Measurements from ENCODE around the gene AGBL1.

The AGBL1 gene

DNA sequence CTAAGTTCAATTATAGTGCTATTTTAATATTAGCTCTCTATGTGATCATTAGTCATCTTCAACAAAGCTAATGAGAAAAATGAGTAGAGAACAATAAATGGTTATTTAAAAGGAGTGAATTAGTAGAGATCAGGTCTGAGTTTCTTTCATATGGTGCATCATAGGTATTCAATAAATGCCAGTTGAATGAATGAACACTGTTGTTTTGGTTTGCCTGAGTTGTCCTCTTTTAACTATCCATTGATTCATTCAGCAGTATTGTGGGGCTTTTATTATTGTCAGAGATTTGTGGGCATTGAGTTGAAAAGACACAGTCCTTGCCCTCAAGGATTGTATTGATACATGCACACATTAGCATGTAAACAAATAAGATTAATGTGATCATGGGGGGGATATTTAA is 88.2 kb downstream of the AGBL1 start:
- TF ChIP-seq POLR2A (IDR thresholded peaks at IDR 0.05; ENCODE audit: low read depth, low read length) (no peak), TAF1 (IDR thresholded peaks at IDR 0.05; ENCODE audit: borderline replicate concordance, low read depth, low read length) (no peak)
- no peak for DNase-seq (ENCODE audit: insufficient read length)
- FAIRE-seq, result no peak

DNA sequence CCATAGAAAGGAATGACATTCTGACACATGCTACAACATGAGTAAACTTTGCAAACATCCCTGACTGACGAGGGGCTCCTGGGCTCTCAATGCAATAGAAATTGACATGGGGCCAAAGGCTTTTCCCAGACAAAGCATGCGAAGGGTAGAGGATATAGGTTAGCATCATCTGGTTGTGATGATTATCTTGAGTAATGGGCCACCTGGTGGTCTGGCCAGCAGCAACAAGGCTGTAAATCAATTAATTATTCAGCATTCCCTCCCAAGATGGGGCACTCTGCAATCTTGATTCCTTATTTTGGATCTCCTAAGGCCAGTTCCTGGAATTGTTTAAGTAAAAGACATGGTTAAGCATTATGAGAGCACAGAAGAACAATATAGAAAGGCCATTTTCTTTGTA is 99.2 kb downstream of the AGBL1 start:
- no peak for FAIRE-seq
- TF ChIP-seq POLR2AphosphoS5 (IDR thresholded peaks at IDR 0.05; ENCODE audit: low read depth, low read length) (no peak), TAF1 (IDR thresholded peaks at IDR 0.05; ENCODE audit: borderline replicate concordance, low read depth, low read length) (no peak), POLR2A (IDR thresholded peaks at IDR 0.05; ENCODE audit: low read depth, low read length) (no peak)
- no peak for DNase-seq (ENCODE audit: insufficient read length)

GRCh38 chr15:86183596-86184491 is 104.2 kb downstream of the AGBL1 start:
- FAIRE-seq, result no peak
- no peak for DNase-seq (ENCODE audit: insufficient read length)
- TF ChIP-seq POLR2A (IDR thresholded peaks at IDR 0.05; ENCODE audit: low read depth, low read length), result no peak
- TF ChIP-seq TAF1 (IDR thresholded peaks at IDR 0.05; ENCODE audit: borderline replicate concordance, low read depth, low read length), result no peak
- no peak for TF ChIP-seq POLR2AphosphoS5 (IDR thresholded peaks at IDR 0.05; ENCODE audit: low read depth, low read length)

DNA sequence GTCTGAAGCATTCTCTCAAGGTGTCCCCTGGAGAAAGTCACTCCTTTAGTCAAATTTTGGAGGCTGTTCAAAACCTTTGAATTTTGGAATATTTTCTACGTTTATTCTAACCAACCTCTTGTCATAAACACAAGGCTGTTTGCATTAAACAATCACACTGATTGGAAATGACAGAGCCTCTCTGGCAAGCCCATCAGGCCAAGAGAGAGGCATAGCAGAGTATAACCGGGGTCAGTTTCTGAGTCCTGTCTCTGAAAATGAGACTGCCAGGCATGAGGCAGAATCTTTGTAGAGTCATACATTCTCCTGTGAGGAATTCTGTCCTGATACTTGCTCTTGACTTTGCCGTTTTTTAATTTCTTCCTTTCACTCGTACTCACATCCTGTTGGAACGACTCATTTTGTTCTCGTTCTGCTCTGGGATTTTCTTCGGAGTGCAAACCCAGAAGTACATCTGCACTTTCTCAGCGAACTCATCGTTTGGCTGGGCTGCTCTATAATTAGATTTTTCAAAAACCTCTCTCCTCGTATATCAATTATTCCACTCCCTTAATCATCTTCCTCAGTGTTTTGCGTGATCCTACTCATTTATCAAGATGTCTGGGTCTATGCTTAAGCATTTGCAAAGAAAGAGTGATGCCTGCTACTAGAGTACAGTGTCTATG is 114.2 kb downstream of the AGBL1 start:
- FAIRE-seq (no peak), DNase-seq (ENCODE audit: insufficient read length) (no peak)
- TF ChIP-seq TAF1 (IDR thresholded peaks at IDR 0.05; ENCODE audit: borderline replicate concordance, low read depth, low read length), result no peak

GRCh38 chr15:86197770-86198169 is 118.1 kb downstream of the AGBL1 start:
- FAIRE-seq, result no peak
- TF ChIP-seq TAF1 (IDR thresholded peaks at IDR 0.05; ENCODE audit: borderline replicate concordance, low read depth, low read length) (no peak), POLR2AphosphoS5 (IDR thresholded peaks at IDR 0.05; ENCODE audit: low read depth, low read length) (no peak), POLR2A (IDR thresholded peaks at IDR 0.05; ENCODE audit: low read depth, low read length) (no peak)
- no peak for DNase-seq (ENCODE audit: insufficient read length)

- TF ChIP-seq TAF1 (IDR thresholded peaks at IDR 0.05; ENCODE audit: borderline replicate concordance, low read depth, low read length) (no peak), POLR2A (IDR thresholded peaks at IDR 0.05; ENCODE audit: low read depth, low read length) (no peak), POLR2AphosphoS5 (IDR thresholded peaks at IDR 0.05; ENCODE audit: low read depth, low read length) (no peak)
- DNase-seq (ENCODE audit: insufficient read length) (no peak), FAIRE-seq (no peak)
Observed at GRCh38 chr15:86199467-86200145, 119.9 kb downstream of the AGBL1 start.

DNA sequence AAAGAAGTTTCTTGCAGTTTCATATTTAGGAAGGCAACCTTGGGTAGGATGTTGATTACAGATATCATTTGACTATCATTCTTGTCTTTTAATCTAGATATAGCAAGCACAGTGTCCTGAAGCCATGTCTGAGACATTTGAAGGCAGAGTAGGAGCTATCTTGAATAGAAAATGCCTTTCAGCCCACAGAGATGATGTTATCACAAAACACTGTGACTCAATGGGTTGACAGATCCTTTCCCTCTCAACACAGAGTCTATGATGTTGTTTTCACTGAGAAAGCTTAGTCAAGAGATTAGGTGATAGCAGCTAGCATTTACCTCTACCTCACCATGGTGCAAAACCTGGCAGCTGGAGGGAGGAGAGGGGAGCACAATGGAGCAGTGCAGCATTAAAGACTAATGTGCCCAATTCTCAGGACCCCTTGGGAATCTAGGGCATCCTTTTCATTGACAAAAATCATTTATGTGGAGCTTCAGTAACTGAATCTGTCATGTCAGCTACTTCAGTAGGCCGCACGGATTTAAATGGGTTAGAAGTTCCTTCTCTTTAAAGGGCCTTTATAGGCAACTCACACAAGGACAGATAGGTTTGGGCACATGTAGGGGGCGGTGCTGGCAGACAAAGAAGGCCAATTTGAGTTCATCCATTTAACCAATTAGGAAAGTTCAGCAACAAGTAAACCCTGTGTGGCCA is 121.8 kb downstream of the AGBL1 start:
- DNase-seq (ENCODE audit: insufficient read length), result no peak
- no peak for TF ChIP-seq POLR2A (IDR thresholded peaks at IDR 0.05; ENCODE audit: low read depth, low read length)
- TF ChIP-seq POLR2AphosphoS5 (IDR thresholded peaks at IDR 0.05; ENCODE audit: low read depth, low read length), result no peak
- no peak for TF ChIP-seq TAF1 (IDR thresholded peaks at IDR 0.05; ENCODE audit: borderline replicate concordance, low read depth, low read length)
- FAIRE-seq, result no peak

DNA sequence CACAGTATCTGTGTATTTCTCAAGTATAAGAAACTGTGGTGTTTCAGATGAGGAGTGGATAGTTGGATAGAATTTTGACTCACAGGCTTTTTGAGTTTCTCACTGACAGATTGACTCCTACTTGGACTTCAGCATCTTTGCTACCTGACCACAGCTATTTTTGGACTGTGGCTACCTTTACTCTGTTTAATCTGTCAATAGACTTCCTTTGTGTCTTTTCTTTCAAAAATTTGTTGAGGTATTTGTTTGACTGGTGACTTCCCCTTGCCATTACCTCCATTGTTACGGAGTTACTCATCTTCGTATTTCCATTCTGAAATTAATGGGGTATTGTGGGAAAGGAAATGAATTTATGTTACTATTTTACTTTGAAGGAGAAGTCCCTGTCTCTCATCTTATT is 123.8 kb downstream of the AGBL1 start:
- DNase-seq (ENCODE audit: insufficient read length) (no peak), FAIRE-seq (no peak)
- TF ChIP-seq TAF1 (IDR thresholded peaks at IDR 0.05; ENCODE audit: borderline replicate concordance, low read depth, low read length) (no peak), POLR2AphosphoS5 (IDR thresholded peaks at IDR 0.05; ENCODE audit: low read depth, low read length) (no peak), POLR2A (IDR thresholded peaks at IDR 0.05; ENCODE audit: low read depth, low read length) (no peak)

GRCh38 chr15:86205096-86205495 is 125.4 kb downstream of the AGBL1 start:
- TF ChIP-seq TAF1 (IDR thresholded peaks at IDR 0.05; ENCODE audit: borderline replicate concordance, low read depth, low read length) (no peak), POLR2AphosphoS5 (IDR thresholded peaks at IDR 0.05; ENCODE audit: low read depth, low read length) (no peak), POLR2A (IDR thresholded peaks at IDR 0.05; ENCODE audit: low read depth, low read length) (no peak)
- no peak for FAIRE-seq
- DNase-seq (ENCODE audit: insufficient read length), result no peak

DNA sequence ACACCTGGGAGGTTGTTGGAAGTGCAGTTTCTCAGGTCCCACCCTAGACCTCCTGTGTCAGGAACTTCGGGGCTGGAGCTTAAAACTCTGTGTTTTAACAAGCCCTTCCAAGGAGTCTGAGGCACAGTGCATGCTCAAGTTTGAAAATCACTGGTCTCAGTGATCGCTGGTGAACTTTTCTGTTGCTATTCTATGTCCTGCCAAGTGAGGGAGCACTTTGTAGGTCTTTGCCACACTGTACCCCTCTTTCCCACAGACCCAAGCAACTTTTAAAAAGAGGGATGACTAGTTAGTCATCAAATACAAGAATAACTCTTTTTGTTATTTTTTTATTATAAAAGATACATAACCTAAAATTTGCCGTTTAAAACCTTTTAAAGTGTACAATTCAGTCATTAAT is 133.7 kb downstream of the AGBL1 start:
- no peak for DNase-seq (ENCODE audit: insufficient read length)
- TF ChIP-seq POLR2A (IDR thresholded peaks at IDR 0.05; ENCODE audit: low read depth, low read length) (no peak), POLR2AphosphoS5 (IDR thresholded peaks at IDR 0.05; ENCODE audit: low read depth, low read length) (no peak), TAF1 (IDR thresholded peaks at IDR 0.05; ENCODE audit: borderline replicate concordance, low read depth, low read length) (no peak)
- no peak for FAIRE-seq

- FAIRE-seq, result no peak
- TF ChIP-seq POLR2A (IDR thresholded peaks at IDR 0.05; ENCODE audit: low read depth, low read length), result no peak
- no peak for TF ChIP-seq TAF1 (IDR thresholded peaks at IDR 0.05; ENCODE audit: borderline replicate concordance, low read depth, low read length)
- TF ChIP-seq POLR2AphosphoS5 (IDR thresholded peaks at IDR 0.05; ENCODE audit: low read depth, low read length), result no peak
- no peak for DNase-seq (ENCODE audit: insufficient read length)
Observed at GRCh38 chr15:86213888-86214287, 134.2 kb downstream of the AGBL1 start.

All from GM12892 (cell line).